HG02884 (cell line): ENCODE results near the gene ZNF365.
"Not testable (repeated sequence)": the region's sequence is repeated elsewhere in the genome, so short reads cannot be mapped to it uniquely, and the experiment has no call there.

Experiments
- ATAC-seq: cut with Tn5 transposase; IDR thresholded peaks from one replicate; pipeline ENCODE4 v1.9.1; 2021; ENCODE audit warnings: mild to moderate bottlenecking, moderate library complexity; ENCODE audit not compliant: unreplicated experiment

ZNF365 gene

GRCh38 chr10:62410934-62411333 lies 36.8 kb downstream of the ZNF365 start:
- ATAC-seq = not testable (repeated sequence)

DNA sequence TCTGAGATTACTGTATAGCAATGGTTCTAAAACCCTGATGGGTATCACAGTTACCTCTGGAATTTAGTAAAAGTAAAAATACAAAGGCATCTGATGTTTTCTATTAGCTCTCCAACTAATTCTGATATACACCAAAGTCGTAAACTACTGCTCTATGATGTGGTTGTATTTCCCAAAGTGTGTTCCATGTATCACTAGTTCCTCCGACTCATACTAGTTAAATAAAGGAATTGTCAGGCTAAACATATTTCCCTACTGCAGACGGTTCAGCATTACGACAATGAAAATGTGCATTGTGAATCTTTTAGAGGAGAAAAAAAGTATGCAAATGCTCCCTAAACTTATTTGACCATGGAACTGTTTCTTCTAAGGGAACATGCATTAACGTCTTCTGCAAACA lies 38.9 kb downstream of the ZNF365 start:
- no peak for ATAC-seq

- no peak for ATAC-seq
These were observed 39.5 kb downstream of the ZNF365 start for GRCh38 chr10:62413652-62414051.

DNA sequence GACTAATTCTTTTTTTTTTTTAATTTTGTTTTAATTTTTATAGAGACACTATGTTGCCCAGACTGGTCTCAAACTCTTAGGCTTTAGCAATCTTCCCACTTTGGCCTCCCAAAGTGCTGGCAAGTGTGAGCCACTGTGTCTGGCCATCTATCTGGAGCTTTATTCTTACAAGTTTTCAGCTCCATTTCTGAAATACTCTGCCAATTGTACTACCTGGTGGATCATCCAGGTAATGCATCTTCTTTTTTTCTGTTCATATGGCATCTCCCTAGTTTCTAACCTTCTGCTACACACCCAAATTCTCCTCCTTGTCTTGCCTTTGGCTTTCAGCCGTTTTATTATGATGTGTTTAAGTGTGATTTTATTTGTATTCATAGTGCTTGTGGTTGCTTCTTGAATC lies 40.2 kb downstream of the ZNF365 start:
- no peak for ATAC-seq

DNA sequence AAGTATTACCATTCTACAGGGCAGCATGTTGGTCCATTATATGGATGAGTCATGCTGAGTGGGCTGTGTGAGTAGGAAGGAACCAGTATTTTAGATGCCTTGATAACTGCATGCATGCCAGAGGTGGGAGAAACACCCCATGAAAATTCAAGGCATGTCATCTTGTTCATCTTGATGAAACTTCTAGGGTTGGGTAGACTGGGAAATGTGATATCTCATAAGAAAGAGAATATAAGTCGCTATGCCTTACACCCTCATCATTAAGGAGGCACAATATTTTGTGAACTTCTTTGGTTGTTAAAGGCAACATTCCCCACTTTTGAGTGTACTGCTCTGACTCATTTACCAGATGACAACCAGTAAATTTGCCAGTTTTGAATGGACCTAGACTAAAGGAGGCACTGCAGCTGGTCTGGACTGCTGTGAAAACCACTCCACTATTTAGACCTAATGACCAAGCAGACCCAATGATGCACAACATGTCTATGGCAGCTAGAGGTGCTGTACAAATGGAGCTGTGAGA lies 48.0 kb downstream of the ZNF365 start:
- no peak for ATAC-seq

- no peak for ATAC-seq
These were observed 49.9 kb downstream of the ZNF365 start for GRCh38 chr10:62424026-62424425.

- no peak for ATAC-seq
These were observed 51.9 kb downstream of the ZNF365 start for GRCh38 chr10:62426086-62426485.

GRCh38 chr10:62426600-62426999 lies 52.4 kb downstream of the ZNF365 start:
- ATAC-seq = no peak

DNA sequence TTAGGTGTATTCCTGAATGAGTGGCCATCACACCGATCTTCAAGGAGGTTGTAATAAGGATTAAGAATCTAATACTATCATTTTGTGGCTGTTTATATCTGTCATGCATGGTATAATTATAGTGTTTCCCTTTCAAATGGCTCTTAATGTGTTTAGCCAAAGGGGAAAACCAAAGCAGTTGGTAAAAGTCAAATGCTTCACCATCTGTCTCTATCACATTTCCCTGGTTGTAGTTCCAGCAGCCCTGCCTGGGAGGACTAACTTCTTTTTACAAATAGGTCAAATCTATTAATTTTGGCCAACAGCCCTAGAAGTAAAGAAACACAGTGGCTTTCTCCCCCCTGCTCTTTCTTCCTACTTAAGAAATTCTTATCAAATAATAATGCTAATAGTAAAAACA lies 56.7 kb downstream of the ZNF365 start:
- ATAC-seq = no peak

DNA sequence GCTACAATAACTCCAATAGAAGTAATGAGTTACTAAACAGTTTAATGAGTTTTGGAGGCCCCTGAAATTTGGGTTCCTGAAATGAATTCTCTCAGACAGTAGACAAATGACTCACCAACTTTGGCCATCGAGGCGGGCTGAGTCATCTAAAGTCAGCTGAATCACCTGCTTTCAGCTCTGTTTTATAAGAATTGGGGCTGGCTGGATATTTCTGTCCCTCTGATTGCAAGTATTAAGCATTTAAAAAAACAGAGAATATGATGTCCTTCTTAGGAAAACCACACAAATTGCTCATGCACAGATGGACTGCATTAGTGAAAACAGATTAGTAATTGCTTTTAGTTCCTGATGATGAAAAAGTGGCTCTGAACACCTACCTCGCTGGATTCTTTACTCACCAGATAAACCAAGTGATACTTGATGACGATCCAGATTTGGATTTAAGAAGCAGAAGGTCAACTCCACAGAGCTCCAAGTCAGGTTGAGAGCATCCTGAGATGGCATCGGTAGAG lies 59.1 kb downstream of the ZNF365 start:
- peak; percentile 94 for ATAC-seq

GRCh38 chr10:62433901-62434300 lies 59.7 kb downstream of the ZNF365 start:
- no peak for ATAC-seq

GRCh38 chr10:62437696-62438095 lies 63.5 kb downstream of the ZNF365 start:
- ATAC-seq = no peak

GRCh38 chr10:62442006-62442405 lies 67.8 kb downstream of the ZNF365 start:
- no peak for ATAC-seq

DNA sequence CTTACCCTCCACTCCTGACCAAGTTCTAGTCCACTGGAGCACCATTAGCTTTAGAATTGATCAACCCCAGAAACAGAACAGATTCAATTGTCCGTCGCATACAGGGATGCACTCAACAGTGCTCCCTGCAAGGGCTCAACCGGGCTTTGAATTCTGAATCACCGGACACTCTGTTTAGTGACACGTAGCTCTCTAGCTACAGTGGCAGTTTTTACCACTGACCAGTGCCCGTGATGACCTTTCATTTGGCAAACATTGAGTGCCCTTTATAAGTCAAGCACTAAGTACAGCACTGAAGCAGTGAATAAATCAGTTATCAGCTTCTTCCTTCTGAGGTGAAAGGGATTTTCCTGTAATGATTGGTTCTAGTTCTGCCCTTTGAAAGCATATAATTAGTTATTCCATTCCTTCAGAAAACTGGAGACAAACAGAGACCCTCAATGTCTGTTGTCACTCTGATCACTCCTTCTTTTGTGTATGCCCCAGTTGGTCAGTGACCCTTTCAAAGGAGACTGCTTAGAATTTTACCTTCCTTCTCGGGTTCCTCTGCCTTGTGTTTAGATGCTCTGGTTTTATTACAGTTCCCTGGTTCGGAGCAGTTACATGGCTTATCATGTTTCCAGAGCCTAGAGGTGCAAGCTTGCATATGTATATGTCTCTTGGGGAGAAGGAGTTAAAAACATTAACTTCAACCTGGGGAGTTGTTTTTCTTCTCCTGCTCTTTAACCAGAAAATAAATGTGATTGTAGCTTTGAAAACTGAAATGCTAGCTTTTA lies 68.9 kb downstream of the ZNF365 start:
- no peak for ATAC-seq

- ATAC-seq = no peak
These were observed 69.7 kb downstream of the ZNF365 start for GRCh38 chr10:62443866-62444265.

- ATAC-seq = no peak
These were observed 72.5 kb downstream of the ZNF365 start for GRCh38 chr10:62446627-62447026.

DNA sequence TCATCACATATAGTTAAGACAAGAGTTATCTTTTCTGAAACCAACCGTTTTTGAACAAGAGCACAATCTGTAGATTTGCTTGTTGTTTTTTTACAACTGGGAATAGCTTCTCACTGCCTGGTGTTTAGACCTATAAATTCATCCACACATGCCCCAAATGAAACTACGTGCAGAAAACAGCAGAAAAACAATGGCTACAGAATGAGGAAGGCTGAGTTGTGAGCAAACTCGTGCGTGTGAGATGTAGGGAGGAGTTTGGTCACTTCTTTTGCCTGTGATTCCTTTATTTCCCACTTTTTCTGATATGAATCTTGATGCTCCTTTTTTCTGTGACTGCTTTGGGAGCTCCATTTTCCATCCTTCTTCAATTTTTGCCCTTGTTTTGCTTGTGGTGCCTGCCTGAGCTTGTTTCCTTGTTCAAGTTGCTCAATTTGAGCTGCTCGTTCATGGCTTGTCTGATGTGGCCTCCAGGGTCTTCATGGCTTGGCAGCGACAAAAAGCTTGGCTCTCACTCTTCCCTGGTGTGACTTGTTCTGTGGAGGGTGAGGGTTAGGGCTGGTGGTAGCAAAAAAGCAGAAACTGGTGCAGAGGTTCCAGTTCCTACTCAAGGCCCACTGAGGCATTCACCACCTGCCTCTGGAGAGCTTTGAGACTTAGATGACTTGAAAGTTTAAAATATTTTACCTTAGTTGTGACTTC lies 76.9 kb downstream of the ZNF365 start:
- no peak for ATAC-seq

DNA sequence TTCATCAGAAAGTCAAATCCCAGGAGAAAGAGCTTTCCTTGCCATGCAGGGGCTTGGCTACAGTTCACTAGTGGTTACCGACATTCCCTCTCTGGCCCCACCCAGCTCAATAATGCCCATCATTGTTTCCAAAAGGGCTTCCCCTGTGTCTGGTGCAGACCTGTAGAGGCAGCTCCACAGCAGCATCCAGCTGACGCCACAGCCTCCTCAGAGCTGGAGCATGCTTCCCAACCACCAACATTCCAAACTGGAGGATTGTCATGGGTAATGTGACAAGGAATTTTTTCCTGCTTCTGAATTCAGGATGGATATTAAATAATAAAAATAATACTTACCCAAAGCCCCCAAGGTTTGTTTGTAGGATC lies 77.4 kb downstream of the ZNF365 start:
- no peak for ATAC-seq
